Sigmoid colon (tissue), 7 donors: ENCODE results near the gene CALML3. TPM values are rescaled to one million over a fixed set of nuclear protein-coding genes. Genes with fewer than 3 reads are reported as not detected.
A peak's percentile ranks its signal among the peaks of the same experiment; 100 is the strongest.

Experiments used
- DNase-seq: peaks from one replicate; pipeline ENCODE4 v3.0.0-alpha.2; 2019
- H3K27ac ChIP-seq, 4 donors: fragments of 200-600 bp; sonication (generic); one replicate each; pipeline ENCODE4 v1.5.1; 2016 to 2019; ENCODE audit warnings: mild to moderate bottlenecking in 1 of 4
- H3K27me3 ChIP-seq, 3 donors: fragments of 200-600 bp; sonication (generic); one replicate each; pipeline ENCODE4 v1.5.1; 2019; ENCODE audit warnings: mild to moderate bottlenecking in 1 of 3
- H3K36me3 ChIP-seq, 4 donors: fragments of 200-600 bp; sonication (generic); one replicate each; pipeline ENCODE4 v1.5.1; 2016 to 2019
- H3K4me1 ChIP-seq, 4 donors: fragments of 200-600 bp; sonication (generic); one replicate each; pipeline ENCODE4 v1.5.1; 2017 to 2019
- H3K4me3 ChIP-seq, 4 donors: fragments of 200-600 bp; sonication (generic); one replicate each; pipeline ENCODE4 v1.5.1; 2017 to 2019; ENCODE audit warnings: mild to moderate bottlenecking in 2 of 4, moderate library complexity in 1 of 4
- H3K9me3 ChIP-seq, 4 donors: fragments of 200-600 bp in 3 of 4; sonication (generic) in 3 of 4; one replicate each; pipeline versions ENCODE4 v1.5.1 to v1.6.1; 2013 to 2019
- EP300 ChIP-seq, 4 donors: sonication (generic); formaldehyde crosslinking; IDR thresholded peaks; one replicate each; pipeline ENCODE4 v1.6.1; 2017; ENCODE audit warnings: antibody characterized with exemption in 4 of 4
- POLR2A ChIP-seq, 2 donors: fragments of 450-650 bp; IDR thresholded peaks; one replicate each; pipeline ENCODE4 v1.6.1; 2016; ENCODE audit warnings: antibody characterized with exemption in 2 of 2, mild to moderate bottlenecking in 2 of 2, moderate library complexity in 2 of 2
- POLR2AphosphoS5 ChIP-seq, 4 donors: sonication (generic); formaldehyde crosslinking; IDR thresholded peaks; one replicate each; pipeline ENCODE4 v1.6.1; 2017; ENCODE audit warnings: antibody characterized with exemption in 4 of 4
- WGBS, 2 donors: extraction: QIAGEN DNeasy Blood & Tissue Kit; methylation state at CpG; one replicate each; pipeline ENCODE4 v1.1.7; 2013; 5-methylcytosine and 5-hydroxymethylcytosine counted together
- intact Hi-C: fragments of 100-400 bp; cut with DNase I; formaldehyde crosslinking; loops from one replicate; pipeline ENCODE4 v1.15.1; 2023
- polyA plus RNA-seq, 3 donors: library from polyadenylated mRNA; stranded (reverse); fragments of 200-250 nt; gene quantifications; one replicate each; pipeline ENCODE4 v1.2.3, GENCODE V29; 2013
- total RNA-seq, 4 donors: library from RNA; depleted of rRNA; stranded (reverse); fragments of >200 nt; gene quantifications; one replicate each; pipeline ENCODE4 v1.1.0, GENCODE V29; 2016
- TF ChIP-seq, protein P1 (sequence below), 4 experiments: fragments of 450-650 bp in 3 of 4; fragments of 200-600 bp in 1 of 4; IDR thresholded peaks; one replicate each; pipeline ENCODE4 v1.5.1; 2016 to 2019; ENCODE audit warnings: antibody characterized with exemption in 4 of 4, mild to moderate bottlenecking in 3 of 4, moderate library complexity in 2 of 4
- donor health status: healthy with polysubstance abuse.
- donor health status: Bipolar disorder and iron deficiency.
- donor health status: healthy.

Gene CALML3
- total and polyA plus RNA-seq, 7 donors: 0.15 TPM; not detected in 6

GRCh38 chr10:5522913-5523560, 1.7 kb upstream of the CALML3 start:
- Histone ChIP-seq H3K36me3 (no peaks in the 10 kb centered on the region), H3K4me1 (no peaks in the 10 kb centered on the region), H3K9me3 (no peaks in the 10 kb centered on the region), H3K27me3 (no peaks in the 10 kb centered on the region), H3K27ac (no peak overlapping the region), H3K4me3 (no peak overlapping the region)
- peak; percentile 21 for DNase-seq
- intact Hi-C loops: no loop called here
- TF ChIP-seq EP300 (IDR thresholded peaks at IDR 0.05): no peak
- no peak for TF ChIP-seq POLR2A (IDR thresholded peaks at IDR 0.05)
- TF ChIP-seq POLR2AphosphoS5 (IDR thresholded peaks at IDR 0.05): no peak
- TF ChIP-seq, protein P1, sequence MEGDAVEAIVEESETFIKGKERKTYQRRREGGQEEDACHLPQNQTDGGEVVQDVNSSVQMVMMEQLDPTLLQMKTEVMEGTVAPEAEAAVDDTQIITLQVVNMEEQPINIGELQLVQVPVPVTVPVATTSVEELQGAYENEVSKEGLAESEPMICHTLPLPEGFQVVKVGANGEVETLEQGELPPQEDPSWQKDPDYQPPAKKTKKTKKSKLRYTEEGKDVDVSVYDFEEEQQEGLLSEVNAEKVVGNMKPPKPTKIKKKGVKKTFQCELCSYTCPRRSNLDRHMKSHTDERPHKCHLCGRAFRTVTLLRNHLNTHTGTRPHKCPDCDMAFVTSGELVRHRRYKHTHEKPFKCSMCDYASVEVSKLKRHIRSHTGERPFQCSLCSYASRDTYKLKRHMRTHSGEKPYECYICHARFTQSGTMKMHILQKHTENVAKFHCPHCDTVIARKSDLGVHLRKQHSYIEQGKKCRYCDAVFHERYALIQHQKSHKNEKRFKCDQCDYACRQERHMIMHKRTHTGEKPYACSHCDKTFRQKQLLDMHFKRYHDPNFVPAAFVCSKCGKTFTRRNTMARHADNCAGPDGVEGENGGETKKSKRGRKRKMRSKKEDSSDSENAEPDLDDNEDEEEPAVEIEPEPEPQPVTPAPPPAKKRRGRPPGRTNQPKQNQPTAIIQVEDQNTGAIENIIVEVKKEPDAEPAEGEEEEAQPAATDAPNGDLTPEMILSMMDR (IDR thresholded peaks at IDR 0.05): no peak
- 77 to 84% methylated on average over 7 of the region's 7 CpGs for WGBS, 2 donors

GRCh38 chr10:5523796-5524574, 776 bp upstream of the CALML3 start:
- peaks cover 0 to 7% (median 5%) of the 10 kb centered on the region in 4 donors for H3K4me1 ChIP-seq
- no peaks in the 10 kb centered on the region for H3K9me3 ChIP-seq
- DNase-seq: peak; percentile 57
- TF ChIP-seq, protein P1 (IDR thresholded peaks at IDR 0.05): no peak
- no peak for TF ChIP-seq POLR2A (IDR thresholded peaks at IDR 0.05)
- no peak for TF ChIP-seq POLR2AphosphoS5 (IDR thresholded peaks at IDR 0.05)
- no peak for TF ChIP-seq EP300 (IDR thresholded peaks at IDR 0.05)
- H3K36me3 ChIP-seq: no peaks in the 10 kb centered on the region
- intact Hi-C loops: no loop called here
- no peak overlapping the region for H3K27ac ChIP-seq
- no peak overlapping the region for H3K4me3 ChIP-seq
- WGBS, 2 donors: 85 to 92% methylated on average over 11 of the region's 11 CpGs
- H3K27me3 ChIP-seq: no peaks in the 10 kb centered on the region

DNA sequence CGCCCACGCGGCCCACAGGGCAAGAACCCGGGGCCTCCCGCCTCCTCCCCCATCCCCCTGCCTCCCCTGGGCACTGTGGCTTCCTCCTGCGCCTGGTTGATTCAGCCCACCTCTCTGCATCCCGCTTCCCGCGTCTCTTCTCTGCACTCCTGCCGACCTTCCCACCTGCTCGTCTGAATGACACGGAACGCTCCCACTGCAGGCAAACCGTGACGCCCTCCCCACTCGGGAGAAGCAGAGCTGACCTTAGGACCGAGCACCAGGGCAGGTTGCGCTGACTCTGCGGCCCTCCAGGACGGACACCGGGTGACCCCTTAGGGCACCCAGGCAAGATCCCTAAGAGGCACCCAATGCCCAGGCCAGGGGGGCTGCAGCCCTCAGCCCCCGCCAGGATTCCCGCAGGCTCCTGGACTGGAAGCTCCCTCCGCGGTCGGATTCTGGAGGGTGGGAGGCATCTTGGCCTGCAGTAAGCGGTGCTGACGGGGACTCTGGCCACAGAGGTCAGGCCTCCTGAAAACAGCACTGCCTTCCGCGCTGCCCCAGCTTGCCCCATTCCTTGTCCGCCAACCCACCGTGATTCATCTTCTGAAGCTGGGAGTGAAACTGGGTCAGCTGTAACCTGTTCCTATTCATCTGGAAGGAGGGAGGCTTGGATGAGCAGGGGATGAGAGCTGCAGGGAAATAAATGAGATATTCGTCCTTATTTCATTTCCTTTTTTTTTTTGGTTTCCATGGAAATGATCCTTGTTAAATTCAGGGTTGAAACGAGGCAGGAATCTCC, 990 bp downstream of the CALML3 start:
- H3K4me3 ChIP-seq: no peak overlapping the region
- H3K36me3 ChIP-seq: no peaks in the 10 kb centered on the region
- H3K9me3 ChIP-seq: no peaks in the 10 kb centered on the region
- TF ChIP-seq, protein P1 (IDR thresholded peaks at IDR 0.05): no peak
- no peak for TF ChIP-seq POLR2AphosphoS5 (IDR thresholded peaks at IDR 0.05)
- TF ChIP-seq EP300 (IDR thresholded peaks at IDR 0.05): no peak
- TF ChIP-seq POLR2A (IDR thresholded peaks at IDR 0.05): no peak
- DNase-seq: peak; percentile 55
- H3K27me3 ChIP-seq: no peaks in the 10 kb centered on the region
- H3K27ac ChIP-seq: no peak overlapping the region
- intact Hi-C loops: no loop called here
- WGBS, 2 donors: 92 to 93% methylated on average over 34 of the region's 34 CpGs
- H3K4me1 ChIP-seq: peaks cover 0 to 25% (median 22%) of the 10 kb centered on the region in 4 donors

DNA sequence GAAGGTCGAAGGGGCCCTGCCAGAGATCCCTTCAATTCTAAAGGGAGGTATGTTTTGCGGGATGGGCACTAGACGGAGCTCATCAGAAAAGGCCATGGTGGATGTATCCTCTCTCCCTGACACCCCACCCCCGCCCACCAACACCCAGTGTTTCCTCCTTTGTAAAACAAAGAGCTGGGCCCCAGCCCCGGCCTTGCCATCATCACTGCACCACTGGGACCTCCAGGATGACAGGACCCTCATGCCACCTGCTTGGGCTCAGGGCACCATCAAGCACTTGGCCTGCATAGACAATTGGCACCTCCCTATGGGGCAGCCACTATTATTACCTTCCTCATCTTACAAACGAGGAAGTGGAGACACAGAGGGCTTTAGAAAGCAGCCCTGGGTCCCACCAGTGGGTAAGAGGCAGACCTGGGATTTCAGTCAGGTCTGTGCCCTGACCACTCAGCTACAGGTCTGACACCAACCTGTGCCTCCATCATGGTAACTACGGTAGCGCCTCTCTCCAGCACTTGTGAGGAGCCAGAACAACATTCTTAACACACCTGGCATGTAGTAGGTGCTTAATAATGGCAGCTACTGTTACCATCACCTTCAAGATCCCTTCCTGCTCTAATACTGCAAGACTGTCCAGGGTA, 2.0 kb downstream of the CALML3 start:
- intact Hi-C loops: no loop called here
- Histone ChIP-seq H3K4me3 (no peak overlapping the region), H3K4me1 (peaks cover 0 to 36% (median 31%) of the 10 kb centered on the region in 4 donors), H3K36me3 (no peaks in the 10 kb centered on the region), H3K27me3 (no peaks in the 10 kb centered on the region), H3K27ac (no peak overlapping the region), H3K9me3 (no peaks in the 10 kb centered on the region)
- DNase-seq: peak; percentile 53
- 82 to 90% methylated on average over 8 of the region's 8 CpGs for WGBS, 2 donors
- TF ChIP-seq, protein P1 (IDR thresholded peaks at IDR 0.05): no peak
- TF ChIP-seq POLR2AphosphoS5 (IDR thresholded peaks at IDR 0.05): no peak
- TF ChIP-seq EP300 (IDR thresholded peaks at IDR 0.05): no peak
- TF ChIP-seq POLR2A (IDR thresholded peaks at IDR 0.05): no peak
